HG02763 (cell line): ENCODE measurements around the gene PPP1R8.
"Not testable (repeated sequence)": the region's sequence is repeated elsewhere in the genome, so short reads cannot be mapped to it uniquely, and the experiment has no call there.

ENCODE experiments used
- ATAC-seq: cut with Tn5 transposase; IDR thresholded peaks from one replicate; pipeline ENCODE4 v1.9.1; 2021; ENCODE audit warnings: mild to moderate bottlenecking, moderate library complexity; ENCODE audit not compliant: unreplicated experiment

Gene PPP1R8

GRCh38 chr1:27869719-27870085 lies 39.1 kb downstream of the PPP1R8 start:
- ATAC-seq: no peak

DNA sequence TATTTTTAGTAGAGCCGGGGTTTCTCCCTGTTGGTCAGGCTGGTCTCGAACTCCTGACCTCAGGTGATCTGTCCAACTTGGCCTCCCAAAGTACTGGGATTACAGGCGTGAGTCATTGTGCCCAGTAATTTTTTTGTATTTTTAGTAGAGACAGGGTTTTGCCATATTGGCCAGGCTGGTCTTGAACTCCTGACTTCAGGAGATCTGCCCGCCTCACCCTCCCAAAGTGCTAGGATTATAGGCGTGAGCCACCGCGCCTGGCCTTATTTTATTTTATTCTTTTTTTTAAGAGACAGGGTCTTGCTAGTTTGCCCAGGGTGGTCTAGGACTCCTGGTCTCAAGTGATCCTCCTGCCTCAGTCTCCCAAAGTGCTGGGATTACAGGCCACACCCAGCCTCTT lies 40.5 kb downstream of the PPP1R8 start:
- ATAC-seq: not testable (repeated sequence)

GRCh38 chr1:27872059-27872801 lies 41.6 kb downstream of the PPP1R8 start, which contains the start of gene THEMIS2:
THEMIS2 (plus strand) TSS chr1:27872544; CDS start chr1:27872572, 28 bp downstream.
- peak; percentile 30 for ATAC-seq

- no peak for ATAC-seq
Observed at GRCh38 chr1:27872802-27873551, 42.4 kb downstream of the PPP1R8 start.

DNA sequence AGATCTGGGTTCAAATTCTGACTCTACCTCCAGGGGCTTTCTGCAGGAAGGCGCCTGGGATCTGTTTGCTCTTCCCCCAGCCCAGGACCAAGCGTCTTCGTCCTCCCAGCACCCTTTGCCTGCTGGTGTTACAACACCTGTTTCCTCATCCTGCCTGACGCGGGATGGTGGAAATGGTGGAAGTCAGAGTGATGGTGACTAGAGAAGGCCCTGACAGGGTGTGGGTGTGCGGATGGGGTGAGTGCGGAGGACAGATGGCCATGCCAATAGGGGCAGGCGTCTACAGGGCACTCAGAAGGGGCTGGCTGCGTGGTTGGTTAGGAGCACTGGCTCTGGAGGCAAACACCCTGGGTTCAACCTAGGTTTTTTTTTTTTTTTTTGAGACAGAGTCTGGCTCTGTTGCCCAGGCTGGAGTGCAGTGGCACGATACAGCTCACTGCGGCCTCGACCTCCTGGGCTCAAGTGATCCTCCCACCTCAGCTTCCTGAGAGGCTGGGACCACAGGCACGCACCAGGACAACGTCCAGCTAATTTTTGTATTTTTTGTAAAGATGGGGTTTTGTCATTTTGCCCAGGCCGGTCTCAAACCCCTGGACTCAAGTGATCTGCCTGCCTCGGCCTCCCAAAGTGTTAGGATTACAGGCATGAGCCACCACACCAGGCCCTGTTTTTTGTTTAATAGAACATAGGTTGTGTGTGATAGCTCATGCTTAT lies 43.2 kb downstream of the PPP1R8 start:
- no peak for ATAC-seq

DNA sequence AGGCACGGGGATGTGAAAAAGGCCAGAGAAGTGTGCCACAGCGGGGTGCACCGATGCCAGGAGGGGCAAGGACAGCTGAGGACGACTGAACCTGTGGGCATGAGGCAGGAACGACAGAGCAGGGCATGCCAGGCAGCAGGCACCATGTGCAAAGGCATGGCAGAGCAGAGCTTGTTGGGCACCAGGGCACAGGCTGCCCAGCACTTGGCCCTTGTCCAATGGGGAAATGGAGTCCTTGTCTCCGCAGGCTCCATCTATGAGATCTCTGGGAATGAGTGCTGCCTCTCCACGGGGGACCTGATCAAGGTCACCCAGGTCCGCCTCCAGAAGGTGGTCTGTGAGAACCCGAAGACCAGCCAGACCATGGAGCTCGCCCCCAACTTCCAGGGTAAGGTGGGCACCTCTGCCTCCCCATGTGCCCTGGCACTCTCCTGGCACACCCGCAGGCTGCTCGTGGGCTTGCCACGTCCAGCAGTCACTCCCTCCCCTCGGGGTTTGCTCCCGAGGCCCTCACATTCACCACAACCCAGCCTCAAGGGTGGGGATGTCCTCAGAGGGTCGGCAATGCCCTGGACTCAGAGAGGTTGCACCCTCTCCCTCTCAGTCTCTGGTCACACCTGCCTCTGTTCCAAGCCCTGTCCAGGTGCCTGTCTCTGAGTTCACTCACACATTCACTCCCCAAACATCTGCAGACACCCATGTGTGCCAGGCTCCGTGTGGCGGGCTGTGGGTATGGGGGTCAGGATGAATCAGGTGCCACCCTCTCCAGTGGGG lies 45.9 kb downstream of the PPP1R8 start:
- no peak for ATAC-seq

DNA sequence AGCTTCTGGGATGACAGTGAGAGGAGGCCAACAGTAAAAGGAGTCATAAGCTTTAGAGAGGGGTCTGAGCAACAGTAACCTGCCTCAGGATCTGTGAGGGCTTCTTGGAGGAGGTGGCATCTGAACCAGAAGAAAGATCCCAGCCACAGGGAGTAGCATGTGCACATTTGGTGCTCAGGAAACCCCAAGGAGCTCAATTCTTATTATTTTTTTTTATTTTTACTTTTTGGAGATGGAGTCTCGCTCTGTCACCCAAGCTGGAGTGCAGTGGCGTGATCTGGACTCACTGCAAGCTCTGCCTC lies 46.5 kb downstream of the PPP1R8 start:
- no peak for ATAC-seq

GRCh38 chr1:27878039-27878438 lies 47.5 kb downstream of the PPP1R8 start:
- ATAC-seq: no peak

GRCh38 chr1:27878787-27879335 lies 48.3 kb downstream of the PPP1R8 start:
- ATAC-seq: no peak

GRCh38 chr1:27879374-27880082 lies 48.9 kb downstream of the PPP1R8 start:
- ATAC-seq: no peak

DNA sequence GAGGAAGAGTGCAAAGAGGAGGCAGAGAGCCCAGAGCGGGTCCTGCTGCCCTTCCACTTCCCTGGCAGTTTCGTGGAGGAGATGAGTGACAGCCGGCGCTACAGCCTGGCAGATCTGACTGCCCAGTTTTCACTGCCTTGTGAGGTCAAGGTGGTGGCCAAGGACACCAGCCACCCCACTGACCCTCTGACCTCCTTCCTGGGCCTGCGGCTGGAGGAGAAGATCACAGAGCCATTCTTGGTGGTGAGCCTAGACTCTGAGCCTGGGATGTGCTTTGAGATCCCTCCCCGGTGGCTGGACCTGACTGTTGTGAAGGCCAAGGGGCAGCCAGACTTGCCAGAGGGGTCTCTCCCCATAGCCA lies 51.9 kb downstream of the PPP1R8 start:
- ATAC-seq: no peak

GRCh38 chr1:27883536-27883935 lies 53.0 kb downstream of the PPP1R8 start:
- ATAC-seq: no peak

- peak; percentile 39 for ATAC-seq
Observed at GRCh38 chr1:27884006-27884954, 53.7 kb downstream of the PPP1R8 start.

GRCh38 chr1:27885114-27885528 lies 54.5 kb downstream of the PPP1R8 start:
- no peak for ATAC-seq

DNA sequence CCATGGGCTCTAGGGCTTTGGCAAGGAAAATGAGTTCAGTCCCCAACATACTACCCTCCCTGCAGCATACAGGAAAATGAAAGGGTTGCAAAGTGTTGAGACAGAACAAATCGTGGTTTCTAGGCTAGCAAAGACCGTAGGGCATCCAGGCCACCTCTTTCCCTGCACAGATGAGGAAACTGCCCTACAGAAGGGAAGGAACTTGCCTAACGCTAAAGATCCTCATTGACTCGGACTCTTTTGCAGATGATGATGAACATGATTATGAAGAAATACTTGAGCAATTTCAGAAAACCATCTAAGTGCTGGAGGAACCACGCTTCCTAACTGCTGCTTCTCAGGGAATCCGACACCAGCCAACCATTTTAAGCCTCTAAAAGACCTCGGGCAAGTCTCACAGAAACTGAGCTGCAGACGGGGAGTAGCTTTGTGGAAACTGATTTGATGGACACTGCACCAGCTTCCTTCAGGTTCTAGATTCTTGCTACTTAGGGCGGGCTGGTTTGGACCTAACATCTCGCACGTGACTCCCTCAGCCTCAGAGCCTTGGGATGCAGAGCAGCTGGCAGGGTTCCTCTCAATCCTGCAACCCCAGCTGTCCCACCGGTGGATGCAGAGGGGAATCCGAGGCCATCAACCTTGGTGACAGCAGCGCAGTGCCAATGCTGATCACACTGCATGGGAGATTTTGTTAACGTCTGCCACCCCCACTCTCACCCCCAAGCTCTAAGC lies 55.2 kb downstream of the PPP1R8 start:
- ATAC-seq: no peak

DNA sequence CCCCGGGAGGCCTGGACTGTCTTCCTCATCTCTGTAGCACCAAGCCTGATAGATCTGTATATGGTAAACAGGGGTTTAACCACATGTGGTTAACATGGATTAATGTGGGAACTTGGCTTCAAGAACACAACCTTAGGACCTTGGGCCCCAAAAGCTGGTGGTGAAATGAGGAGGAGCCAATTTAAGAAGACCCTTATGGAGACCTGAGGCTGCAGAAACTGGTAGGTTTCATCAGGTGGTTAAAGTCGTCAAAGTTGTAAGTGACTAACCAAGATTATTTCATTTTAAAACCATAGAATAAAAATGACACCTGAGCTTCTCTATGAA lies 55.7 kb downstream of the PPP1R8 start:
- no peak for ATAC-seq

DNA sequence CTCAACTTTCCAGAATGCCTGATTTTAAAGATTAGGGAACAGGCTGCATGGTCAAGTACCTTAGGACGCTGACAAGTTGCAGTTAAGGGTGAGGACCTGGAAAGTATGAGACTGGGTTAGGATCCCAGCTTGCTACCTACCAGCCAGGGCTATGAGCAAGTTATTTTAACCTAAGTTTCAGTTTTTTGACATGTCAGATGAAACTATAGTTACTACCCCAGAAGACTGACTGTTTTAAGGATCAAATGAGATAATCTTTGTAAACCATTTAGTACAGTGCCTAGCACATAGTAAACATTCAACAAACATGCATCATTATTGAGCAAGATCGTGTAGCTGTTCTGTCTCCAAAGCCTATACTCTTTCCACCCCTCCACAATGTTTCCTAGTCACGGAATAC lies 56.2 kb downstream of the PPP1R8 start:
- no peak for ATAC-seq

- ATAC-seq: no peak
Observed at GRCh38 chr1:27887215-27888021, 56.8 kb downstream of the PPP1R8 start.
